Activated T-cell treated with anti-CD3 and anti-CD28 coated beads, Interleukin-2, amount 50 U/mL, for 24 hours (primary cell): ENCODE results near the gene OR8B12.
"Not testable (repeated sequence)": the region's sequence is repeated elsewhere in the genome, so short reads cannot be mapped to it uniquely, and the experiment has no call there.

Source experiments
- DNase-seq: peaks from one replicate; pipeline ENCODE4 v3.0.0-alpha.2; 2020
- H3K27ac Mint-ChIP-seq: 2 replicates; pipeline ENCODE4 v1.8.0; 2020; ENCODE audit warnings: mild to moderate bottlenecking, mixed read lengths
- H3K27me3 Mint-ChIP-seq: 2 replicates; pipeline ENCODE4 v1.8.0; 2020; ENCODE audit warnings: mixed read lengths
- H3K36me3 Mint-ChIP-seq: 2 replicates; pipeline ENCODE4 v1.8.0; 2020; ENCODE audit warnings: low read depth, mixed read lengths
- H3K4me1 Mint-ChIP-seq: 2 replicates; pipeline ENCODE4 v1.8.0; 2020; ENCODE audit warnings: low read depth, mixed read lengths
- H3K4me3 Mint-ChIP-seq: 2 replicates; pipeline ENCODE4 v1.8.0; 2020; ENCODE audit warnings: mild to moderate bottlenecking, moderate library complexity, mixed read lengths
- H3K9me3 Mint-ChIP-seq: 2 replicates; pipeline ENCODE4 v1.8.0; 2020; ENCODE audit warnings: mixed read lengths

OR8B12 gene

DNA sequence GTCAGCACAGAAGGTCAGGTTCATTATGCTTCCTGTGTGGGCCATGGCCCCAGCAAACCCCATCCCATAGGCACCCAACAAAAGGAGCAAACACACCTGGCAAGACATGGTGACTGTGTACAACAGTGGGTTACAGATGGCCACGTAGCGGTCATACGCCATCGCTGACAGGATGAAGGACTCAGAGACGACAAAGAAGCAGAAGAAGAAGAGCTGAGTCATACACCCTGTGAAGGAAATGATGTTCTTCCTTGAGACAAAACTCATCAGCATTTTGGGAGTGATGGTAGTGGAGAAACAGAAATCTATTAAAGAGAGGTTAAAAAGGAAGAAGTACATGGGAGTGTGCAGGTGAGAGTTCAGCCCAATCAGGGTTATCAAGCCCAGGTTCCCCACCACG is 309 bp downstream of the OR8B12 start:
- no peak overlapping the region for H3K27ac Mint-ChIP-seq
- H3K27me3 Mint-ChIP-seq = peaks cover 20% of the 10 kb centered on the region

GRCh38 chr11:124541204-124541603 is 2.2 kb downstream of the OR8B12 start:
- Mint-ChIP-seq H3K36me3 (no peaks in the 10 kb centered on the region), H3K4me3 (no peak overlapping the region), H3K4me1 (no peaks in the 10 kb centered on the region), H3K9me3 (no peaks in the 10 kb centered on the region), H3K27me3 (peaks cover 29% of the 10 kb centered on the region), H3K27ac (no peak overlapping the region)
- no peak for DNase-seq

More for the DNA sequence above, 309 bp downstream of the OR8B12 start:
- Mint-ChIP-seq H3K36me3 (no peaks in the 10 kb centered on the region), H3K4me3 (no peak overlapping the region), H3K4me1 (no peaks in the 10 kb centered on the region), H3K9me3 (no peaks in the 10 kb centered on the region)
- DNase-seq = no peak

DNA sequence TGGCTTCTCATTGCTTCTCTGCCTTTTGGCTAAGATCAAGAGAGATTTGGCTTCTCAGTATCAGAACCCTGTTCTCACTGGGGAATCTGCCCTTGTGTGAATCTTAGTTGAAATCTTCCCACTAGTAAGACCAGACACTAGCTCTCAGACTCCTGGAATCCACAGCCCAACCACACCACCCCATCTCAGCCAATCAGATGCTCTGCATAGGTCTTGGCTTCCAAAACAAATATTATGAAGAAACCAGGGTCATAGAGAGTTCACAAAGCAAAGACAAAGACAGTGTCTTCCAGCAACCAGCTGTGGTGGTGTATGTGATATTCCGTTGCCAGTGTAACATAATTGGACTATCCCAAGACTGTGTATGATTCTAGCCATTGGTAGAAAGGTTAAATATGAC is 5.4 kb downstream of the OR8B12 start:
- Mint-ChIP-seq H3K4me3 (no peak overlapping the region), H3K4me1 (no peaks in the 10 kb centered on the region), H3K27ac (no peak overlapping the region), H3K9me3 (no peaks in the 10 kb centered on the region), H3K36me3 (no peaks in the 10 kb centered on the region), H3K27me3 (peaks cover 37% of the 10 kb centered on the region)
- no peak for DNase-seq

- DNase-seq = no peak
- Mint-ChIP-seq H3K27me3 (peaks cover 39% of the 10 kb centered on the region), H3K36me3 (no peaks in the 10 kb centered on the region), H3K4me3 (no peak overlapping the region), H3K27ac (no peak overlapping the region), H3K4me1 (no peaks in the 10 kb centered on the region), H3K9me3 (no peaks in the 10 kb centered on the region)
These were observed 6.9 kb downstream of the OR8B12 start for GRCh38 chr11:124536520-124536919.

GRCh38 chr11:124535552-124536232 is 7.8 kb downstream of the OR8B12 start:
- Mint-ChIP-seq H3K9me3 (no peaks in the 10 kb centered on the region), H3K4me1 (no peaks in the 10 kb centered on the region), H3K27me3 (peaks cover 43% of the 10 kb centered on the region), H3K27ac (no peak overlapping the region), H3K4me3 (no peak overlapping the region), H3K36me3 (no peaks in the 10 kb centered on the region)
- no peak for DNase-seq

GRCh38 chr11:124534051-124534450 is 9.4 kb downstream of the OR8B12 start:
- no peak for DNase-seq
- H3K36me3 Mint-ChIP-seq = no peaks in the 10 kb centered on the region
- no peak overlapping the region for H3K27ac Mint-ChIP-seq
- H3K4me3 Mint-ChIP-seq = no peak overlapping the region
- H3K9me3 Mint-ChIP-seq = peaks cover 3% of the 10 kb centered on the region
- no peaks in the 10 kb centered on the region for H3K4me1 Mint-ChIP-seq
- peaks cover 53% of the 10 kb centered on the region for H3K27me3 Mint-ChIP-seq

DNA sequence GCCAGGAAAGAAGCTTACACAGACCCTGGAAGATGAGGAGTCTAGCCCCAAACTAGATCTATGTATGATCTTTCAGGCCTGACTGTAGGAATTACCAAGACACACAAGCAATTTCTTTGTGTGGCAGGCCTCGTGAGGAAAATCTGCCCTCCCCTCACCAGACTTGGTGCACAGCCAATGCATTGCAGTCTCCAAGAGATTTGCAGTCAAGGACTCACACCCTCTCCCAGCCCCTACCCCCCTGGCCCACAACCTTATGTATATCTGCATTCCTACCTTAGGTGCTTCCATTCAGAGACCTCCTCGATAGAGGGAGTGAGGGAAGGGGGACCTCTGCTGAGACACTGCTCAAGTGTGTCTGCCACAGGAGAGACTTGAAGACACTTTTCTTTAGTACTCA is 9.8 kb downstream of the OR8B12 start:
- Mint-ChIP-seq H3K27me3 (peaks cover 58% of the 10 kb centered on the region), H3K9me3 (peaks cover 7% of the 10 kb centered on the region), H3K36me3 (no peaks in the 10 kb centered on the region)

GRCh38 chr11:124520550-124520854 is 23.0 kb downstream of the OR8B12 start:
- Mint-ChIP-seq H3K4me1 (no peaks in the 10 kb centered on the region), H3K4me3 (no peak overlapping the region), H3K36me3 (no peaks in the 10 kb centered on the region), H3K9me3 (no peaks in the 10 kb centered on the region), H3K27ac (no peak overlapping the region), H3K27me3 (no peaks in the 10 kb centered on the region)
- DNase-seq = no peak

More for the DNA sequence above, 9.8 kb downstream of the OR8B12 start:
- Mint-ChIP-seq H3K4me3 (no peak overlapping the region), H3K4me1 (no peaks in the 10 kb centered on the region), H3K27ac (no peak overlapping the region)
- no peak for DNase-seq

GRCh38 chr11:124519850-124520549 is 23.5 kb downstream of the OR8B12 start:
- no peak overlapping the region for H3K4me3 Mint-ChIP-seq
- no peaks in the 10 kb centered on the region for H3K36me3 Mint-ChIP-seq
- no peaks in the 10 kb centered on the region for H3K4me1 Mint-ChIP-seq
- H3K9me3 Mint-ChIP-seq = no peaks in the 10 kb centered on the region
- no peak overlapping the region for H3K27ac Mint-ChIP-seq
- no peak for DNase-seq
- no peaks in the 10 kb centered on the region for H3K27me3 Mint-ChIP-seq

GRCh38 chr11:124518989-124519451 is 24.4 kb downstream of the OR8B12 start:
- Mint-ChIP-seq H3K9me3 (no peaks in the 10 kb centered on the region), H3K27me3 (no peaks in the 10 kb centered on the region), H3K4me3 (no peak overlapping the region), H3K4me1 (no peaks in the 10 kb centered on the region), H3K36me3 (no peaks in the 10 kb centered on the region), H3K27ac (no peak overlapping the region)
- DNase-seq = no peak

DNA sequence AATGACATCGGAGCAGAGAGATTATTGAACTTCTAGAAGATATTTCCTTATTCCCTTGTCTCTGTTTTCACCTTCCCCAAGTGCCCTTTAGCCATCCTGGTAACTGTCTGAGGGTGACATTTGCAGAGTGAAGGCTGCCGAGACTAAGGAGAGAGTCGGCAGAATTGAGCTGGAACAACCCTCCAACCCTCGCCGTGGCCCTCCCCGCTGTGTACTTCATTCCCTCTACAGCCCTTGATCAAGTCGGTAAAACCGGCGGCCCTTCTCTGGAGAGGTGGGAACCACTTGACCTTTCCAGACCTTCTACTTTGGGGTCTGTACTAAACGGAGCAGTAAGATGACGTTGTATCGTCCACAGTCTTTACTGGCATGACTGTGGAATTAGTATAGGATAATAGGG is 26.1 kb downstream of the OR8B12 start:
- Mint-ChIP-seq H3K4me3 (no peak overlapping the region), H3K4me1 (no peaks in the 10 kb centered on the region), H3K27me3 (peaks cover 2% of the 10 kb centered on the region), H3K36me3 (no peaks in the 10 kb centered on the region), H3K9me3 (no peaks in the 10 kb centered on the region), H3K27ac (no peak overlapping the region)
- no peak for DNase-seq

GRCh38 chr11:124514675-124515074 is 28.8 kb downstream of the OR8B12 start:
- H3K36me3 Mint-ChIP-seq, H3K4me3 Mint-ChIP-seq, DNase-seq, H3K9me3 Mint-ChIP-seq, H3K27ac Mint-ChIP-seq, H3K4me1 Mint-ChIP-seq: not testable (repeated sequence)
- peaks cover 14% of the 10 kb centered on the region for H3K27me3 Mint-ChIP-seq

DNA sequence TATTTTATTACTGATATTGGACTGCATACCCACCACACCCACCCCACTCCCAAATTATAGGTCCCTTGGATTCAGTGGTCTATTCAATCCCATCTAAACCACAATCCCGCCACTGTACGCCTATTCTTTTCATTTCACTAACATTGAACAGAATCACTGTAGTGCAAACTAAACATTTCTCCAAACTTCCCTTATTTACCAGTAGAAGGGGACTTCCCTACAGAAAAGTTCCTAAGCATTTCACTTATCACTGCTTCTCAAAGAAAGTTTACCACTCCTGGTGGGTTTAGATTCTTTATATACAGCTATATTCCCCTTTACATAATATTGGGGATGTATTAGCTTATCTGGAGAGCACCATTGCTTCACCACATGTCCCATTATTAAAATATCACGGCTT is 29.3 kb downstream of the OR8B12 start:
- H3K36me3 Mint-ChIP-seq = no peaks in the 10 kb centered on the region
- H3K4me1 Mint-ChIP-seq = no peaks in the 10 kb centered on the region
- no peak overlapping the region for H3K27ac Mint-ChIP-seq
- no peak overlapping the region for H3K4me3 Mint-ChIP-seq
- H3K9me3 Mint-ChIP-seq = no peaks in the 10 kb centered on the region
- DNase-seq = no peak
- H3K27me3 Mint-ChIP-seq = peaks cover 15% of the 10 kb centered on the region

DNA sequence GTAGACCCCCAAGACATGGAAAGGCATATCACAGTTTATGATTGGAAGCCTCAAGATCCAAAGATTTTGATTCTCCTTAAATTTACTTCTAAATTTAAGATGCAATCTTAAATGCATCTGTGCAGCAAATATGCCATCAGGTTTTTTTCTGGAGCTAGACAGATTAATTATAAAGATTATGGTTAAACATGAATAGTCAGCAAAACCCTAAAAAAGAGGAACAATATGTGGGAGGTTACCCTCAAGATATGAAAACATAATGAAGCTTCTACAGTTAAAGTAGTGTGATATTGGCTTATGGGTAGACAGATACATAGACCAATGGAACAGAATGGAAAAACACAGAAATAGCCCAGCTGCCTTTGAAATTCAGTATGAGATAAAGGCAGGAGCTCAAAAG is 31.7 kb downstream of the OR8B12 start:
- H3K4me3 Mint-ChIP-seq = no peak overlapping the region
- H3K36me3 Mint-ChIP-seq = no peaks in the 10 kb centered on the region
- no peak for DNase-seq
- no peaks in the 10 kb centered on the region for H3K4me1 Mint-ChIP-seq
- H3K9me3 Mint-ChIP-seq = peaks cover 7% of the 10 kb centered on the region
- no peak overlapping the region for H3K27ac Mint-ChIP-seq
- peaks cover 15% of the 10 kb centered on the region for H3K27me3 Mint-ChIP-seq

GRCh38 chr11:124510279-124510678 is 33.2 kb downstream of the OR8B12 start:
- peaks cover 15% of the 10 kb centered on the region for H3K27me3 Mint-ChIP-seq
- H3K4me1 Mint-ChIP-seq = no peaks in the 10 kb centered on the region
- H3K9me3 Mint-ChIP-seq = peaks cover 7% of the 10 kb centered on the region
- no peak overlapping the region for H3K4me3 Mint-ChIP-seq
- no peak for DNase-seq
- H3K27ac Mint-ChIP-seq = no peak overlapping the region
- no peaks in the 10 kb centered on the region for H3K36me3 Mint-ChIP-seq
